Astrocyte (in vitro differentiated cells and primary cell): ENCODE measurements around the gene PLAGL2. TPM values are rescaled to one million over a fixed set of nuclear protein-coding genes. Genes with fewer than 3 reads are reported as not detected.

Experiments used
- DNase-seq: peaks from one replicate; pipeline ENCODE4 v3.0.0-alpha.2; 2010; ENCODE audit warnings: low read depth
- FAIRE-seq: peaks from 2 replicates; lab custom pipeline; 2011; peaks lifted over from hg19 to GRCh38; lab: Jason Lieb, UNC
- H2AFZ ChIP-seq: 2 replicates; pipeline ENCODE4 v1.6.0; 2012; ENCODE audit warnings: low read depth, low read length, inconsistent platforms
- H3K27ac ChIP-seq: 2 replicates; pipeline ENCODE4 v1.5.1; 2011; ENCODE audit warnings: low read depth, low read length, inconsistent platforms
- H3K27me3 ChIP-seq: 2 replicates; pipeline ENCODE4 v1.6.0; 2011; ENCODE audit warnings: low read length, inconsistent platforms; ENCODE audit not compliant: insufficient read depth
- H3K36me3 ChIP-seq: 2 replicates; pipeline ENCODE4 v1.5.1; 2011; ENCODE audit warnings: low read length, inconsistent platforms; ENCODE audit not compliant: insufficient read depth
- H3K4me1 ChIP-seq: 2 replicates; pipeline ENCODE4 v1.5.1; 2011; ENCODE audit warnings: low read length, inconsistent platforms; ENCODE audit not compliant: insufficient read depth
- H3K4me2 ChIP-seq: 2 replicates; pipeline ENCODE4 v1.6.0; 2012; ENCODE audit warnings: low read length, inconsistent platforms
- H3K4me3 ChIP-seq: 2 replicates; pipeline ENCODE4 v1.5.1; 2011; ENCODE audit warnings: low read depth, mild to moderate bottlenecking, low read length, inconsistent platforms; ENCODE audit not compliant: insufficient read depth
- H3K79me2 ChIP-seq: 2 replicates; pipeline ENCODE4 v1.6.0; 2012; ENCODE audit warnings: mild to moderate bottlenecking, low read length, inconsistent platforms; ENCODE audit not compliant: insufficient read depth
- H3K9ac ChIP-seq: 2 replicates; pipeline ENCODE4 v1.6.0; 2012; ENCODE audit warnings: mild to moderate bottlenecking, low read length, inconsistent platforms
- H3K9me3 ChIP-seq: 2 replicates; pipeline ENCODE4 v1.5.1; 2012; ENCODE audit warnings: low read depth, mild to moderate bottlenecking, low read length, inconsistent platforms; ENCODE audit not compliant: insufficient read depth
- H4K20me1 ChIP-seq: 2 replicates; pipeline ENCODE4 v1.6.0; 2012; ENCODE audit warnings: low read length, inconsistent platforms; ENCODE audit not compliant: insufficient read depth
- H3K27ac Mint-ChIP-seq: one replicate; pipeline ENCODE4 v1.8.0; 2021; ENCODE audit warnings: mild to moderate bottlenecking, mixed read lengths; ENCODE audit not compliant: unreplicated experiment
- H3K27me3 Mint-ChIP-seq: one replicate; pipeline ENCODE4 v1.8.0; 2021; ENCODE audit warnings: low read depth, mixed read lengths; ENCODE audit not compliant: unreplicated experiment
- H3K36me3 Mint-ChIP-seq: one replicate; pipeline ENCODE4 v1.8.0; 2021; ENCODE audit warnings: low read depth, mixed read lengths; ENCODE audit not compliant: unreplicated experiment
- H3K4me1 Mint-ChIP-seq: one replicate; pipeline ENCODE4 v1.8.0; 2021; ENCODE audit warnings: low read depth, mixed read lengths; ENCODE audit not compliant: unreplicated experiment
- H3K4me3 Mint-ChIP-seq: one replicate; pipeline ENCODE4 v1.8.0; 2021; ENCODE audit warnings: mild to moderate bottlenecking, moderate library complexity, mixed read lengths; ENCODE audit not compliant: unreplicated experiment
- H3K9me3 Mint-ChIP-seq: one replicate; pipeline ENCODE4 v1.8.0; 2021; ENCODE audit warnings: mild to moderate bottlenecking, mixed read lengths; ENCODE audit not compliant: unreplicated experiment
- CTCF ChIP-seq: IDR thresholded peaks from 2 replicates; pipeline ENCODE4 v1.5.1; 2011; ENCODE audit warnings: low read depth, mild to moderate bottlenecking, inconsistent platforms, low read length, moderate library complexity; ENCODE audit not compliant: insufficient read depth
- EZH2 ChIP-seq: IDR thresholded peaks from 2 replicates; pipeline ENCODE4 v1.6.1; 2012; ENCODE audit warnings: mild to moderate bottlenecking, low read length, inconsistent platforms; ENCODE audit not compliant: insufficient read depth
- total RNA-seq: library from RNA; stranded (reverse); gene quantifications from 2 replicates; pipeline ENCODE4 v1.2.1, GENCODE V29; 2021

PLAGL2 gene
- total RNA-seq, 1 donor from 2014 or later: 15.3 TPM

DNA sequence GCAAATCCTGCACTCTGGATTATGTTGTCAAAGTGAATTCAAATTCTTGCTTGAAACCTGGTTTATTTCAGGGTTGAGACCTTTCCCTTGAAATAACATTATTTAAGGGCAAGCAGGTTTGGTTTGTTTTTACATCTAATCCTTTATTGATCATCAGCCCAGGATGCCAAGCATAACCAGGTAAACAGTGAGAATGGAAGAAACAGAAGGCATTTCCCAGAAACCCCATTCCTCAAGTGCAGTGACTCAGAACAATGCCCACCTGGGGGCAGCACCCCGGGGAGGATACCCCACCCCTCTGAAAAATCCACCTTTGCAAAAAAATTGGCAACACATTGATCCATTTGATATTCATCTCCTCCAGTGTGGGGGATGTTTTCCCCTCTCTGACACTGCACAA lies 32.7 kb upstream of the PLAGL2 start:
- FAIRE-seq: no peak
- no peak overlapping the region for H3K27ac Mint-ChIP-seq
- TF ChIP-seq CTCF: no peak
- no peak for TF ChIP-seq EZH2

GRCh38 chr20:32238483-32239425 lies 31.2 kb upstream of the PLAGL2 start:
- no peak overlapping the region for H3K27ac ChIP-seq
- H3K36me3 ChIP-seq: peaks cover 2% of the 10 kb centered on the region
- H3K4me2 ChIP-seq: no peak overlapping the region
- H3K79me2 ChIP-seq: no peaks in the 10 kb centered on the region
- Mint-ChIP-seq H3K9me3 (no peaks in the 10 kb centered on the region), H3K4me3 (no peak overlapping the region), H3K36me3 (peaks cover 10% of the 10 kb centered on the region), H3K27ac (no peak overlapping the region), H3K4me1 (no peaks in the 10 kb centered on the region), H3K27me3 (peaks cover 6% of the 10 kb centered on the region)
- FAIRE-seq (no peak), DNase-seq (no peak)
- no peak for TF ChIP-seq CTCF
- TF ChIP-seq EZH2: no peak
- no peaks in the 10 kb centered on the region for H4K20me1 ChIP-seq
- H3K9ac ChIP-seq: no peak overlapping the region
- no peak overlapping the region for H2AFZ ChIP-seq
- no peak overlapping the region for H3K4me3 ChIP-seq
- no peaks in the 10 kb centered on the region for H3K9me3 ChIP-seq
- no peaks in the 10 kb centered on the region for H3K4me1 ChIP-seq
- no peaks in the 10 kb centered on the region for H3K27me3 ChIP-seq

More for the DNA sequence above, 32.7 kb upstream of the PLAGL2 start:
- H3K4me1 Mint-ChIP-seq: no peaks in the 10 kb centered on the region
- H4K20me1 ChIP-seq: no peaks in the 10 kb centered on the region
- H3K9ac ChIP-seq: no peak overlapping the region
- no peak for DNase-seq
- H3K4me1 ChIP-seq: no peaks in the 10 kb centered on the region
- no peak overlapping the region for H3K4me3 Mint-ChIP-seq
- no peaks in the 10 kb centered on the region for H3K27me3 ChIP-seq
- H3K27ac ChIP-seq: no peak overlapping the region
- peaks cover 6% of the 10 kb centered on the region for H3K27me3 Mint-ChIP-seq
- peaks cover 9% of the 10 kb centered on the region for H3K36me3 Mint-ChIP-seq
- no peaks in the 10 kb centered on the region for H3K79me2 ChIP-seq
- H3K36me3 ChIP-seq: peaks cover 2% of the 10 kb centered on the region
- H3K4me2 ChIP-seq: no peak overlapping the region
- no peaks in the 10 kb centered on the region for H3K9me3 Mint-ChIP-seq
- H3K9me3 ChIP-seq: no peaks in the 10 kb centered on the region
- no peak overlapping the region for H2AFZ ChIP-seq
- no peak overlapping the region for H3K4me3 ChIP-seq

GRCh38 chr20:32237419-32237818 lies 29.9 kb upstream of the PLAGL2 start:
- Histone ChIP-seq H3K79me2 (no peaks in the 10 kb centered on the region), H4K20me1 (no peaks in the 10 kb centered on the region), H3K9ac (no peak overlapping the region), H3K36me3 (peaks cover 7% of the 10 kb centered on the region), H3K4me1 (no peaks in the 10 kb centered on the region), H3K27ac (no peak overlapping the region), H3K4me3 (no peak overlapping the region), H3K9me3 (no peaks in the 10 kb centered on the region), H3K27me3 (no peaks in the 10 kb centered on the region), H3K4me2 (no peak overlapping the region), H2AFZ (no peak overlapping the region)
- FAIRE-seq (no peak), DNase-seq (no peak)
- Mint-ChIP-seq H3K9me3 (no peaks in the 10 kb centered on the region), H3K27ac (no peak overlapping the region), H3K4me1 (no peaks in the 10 kb centered on the region), H3K36me3 (peaks cover 20% of the 10 kb centered on the region), H3K4me3 (no peak overlapping the region), H3K27me3 (peaks cover 2% of the 10 kb centered on the region)
- TF ChIP-seq CTCF (no peak), EZH2 (no peak)
